ENCODE results near the gene GFY.
A peak's percentile ranks its signal among the peaks of the same experiment; 100 is the strongest.
"Not testable (repeated sequence)": the region's sequence is repeated elsewhere in the genome, so short reads cannot be mapped to it uniquely, and the experiment has no call there.

GFY gene

GRCh38 chr19:49447485-49448431 is 22.6 kb downstream of the GFY start:
- DNase-seq, result no peak

- no peak for DNase-seq
Measured at GRCh38 chr19:49448432-49448786, 23.2 kb downstream of the GFY start.

GRCh38 chr19:49450405-49450804 is 25.2 kb downstream of the GFY start:
- DNase-seq, result no peak

- DNase-seq, result peak; percentile 88
Measured at GRCh38 chr19:49451430-49452181, 26.4 kb downstream of the GFY start, which contains the start of gene PIH1D1. PIH1D1 (minus strand) TSS chr19:49451814; CDS start chr19:49451574, 240 bp downstream.

- DNase-seq, result peak; percentile 97
Measured at GRCh38 chr19:49453013-49453756, 28.0 kb downstream of the GFY start, which contains the start of gene ALDH16A1. ALDH16A1 (plus strand) TSS chr19:49453225; CDS start chr19:49453332, 107 bp downstream.

GRCh38 chr19:49453757-49454240 is 28.6 kb downstream of the GFY start:
- DNase-seq, result no peak

GRCh38 chr19:49455773-49456172 is 30.6 kb downstream of the GFY start:
- no peak for DNase-seq

- DNase-seq, result no peak
Measured at GRCh38 chr19:49456326-49456725, 31.1 kb downstream of the GFY start.

GRCh38 chr19:49458567-49458903 is 33.3 kb downstream of the GFY start:
- no peak for DNase-seq

GRCh38 chr19:49459388-49459787 is 34.2 kb downstream of the GFY start:
- DNase-seq, result no peak

GRCh38 chr19:49461130-49461529 is 35.9 kb downstream of the GFY start:
- not testable (repeated sequence) for DNase-seq

- DNase-seq, result no peak
Measured at GRCh38 chr19:49461656-49462055, 36.5 kb downstream of the GFY start.

GRCh38 chr19:49462492-49462891 is 37.3 kb downstream of the GFY start:
- DNase-seq, result no peak

GRCh38 chr19:49463960-49464740 is 39.0 kb downstream of the GFY start:
- no peak for DNase-seq

- no peak for DNase-seq
Measured at GRCh38 chr19:49465371-49465770, 40.2 kb downstream of the GFY start.

GRCh38 chr19:49468199-49468598 is 43.0 kb downstream of the GFY start:
- DNase-seq, result no peak

GRCh38 chr19:49468746-49469447 is 43.7 kb downstream of the GFY start:
- DNase-seq, result peak; percentile 69

- peak; percentile 54 for DNase-seq
Measured at GRCh38 chr19:49469828-49470614, 44.8 kb downstream of the GFY start.

GRCh38 chr19:49470615-49470978 is 45.4 kb downstream of the GFY start:
- DNase-seq, result no peak

- DNase-seq, result no peak
Measured at GRCh38 chr19:49472936-49473335, 47.7 kb downstream of the GFY start.

- not testable (repeated sequence) for DNase-seq
Measured at GRCh38 chr19:49473501-49473867, 48.3 kb downstream of the GFY start.
